K562 (cell line): ENCODE data around the gene GATAD2B. TPM values are rescaled to one million over a fixed set of nuclear protein-coding genes. Genes with fewer than 3 reads are reported as not detected.

Experiments used
- CBFA2T2 ChIP-seq: fragments of 450-650 bp; conservative IDR thresholded peaks from 2 replicates; pipeline ENCODE4 v1.6.1; 2017; ENCODE audit warnings: mild to moderate bottlenecking
- CBX3 ChIP-seq, 2 experiments: IDR thresholded peaks; 1 replicate in 1 of 2; 2 replicates in 1 of 2; pipeline ENCODE4 v1.6.1; 2012; ENCODE audit warnings: inconsistent platforms in 2 of 2, low read length in 2 of 2, borderline replicate concordance in 1 of 2, control low read depth in 1 of 2
- FOXJ2 ChIP-seq: fragments of 200-800 bp; sonication (Bioruptor generic); IDR thresholded peaks from 2 replicates; pipeline ENCODE4 v1.6.1; 2016; ENCODE audit warnings: missing genetic modification characterization, missing compliant biosample characterization
- GABPA ChIP-seq: fragments of 200-800 bp; sonication (Bioruptor generic); conservative IDR thresholded peaks from 2 replicates; pipeline ENCODE4 v1.6.1; 2016; ENCODE audit warnings: low read depth, missing genetic modification characterization, missing compliant biosample characterization
- IFI16 ChIP-seq: fragments of 250-450 bp; sonication (Bioruptor Pico); IDR thresholded peaks from 2 replicates; pipeline ENCODE4 v2.1.2; 2022; ENCODE audit warnings: mild to moderate bottlenecking, inconsistent platforms
- ILF3 ChIP-seq: fragments of 450-650 bp; IDR thresholded peaks from 2 replicates; pipeline ENCODE4 v1.6.1; 2018; ENCODE audit warnings: antibody characterized with exemption, mild to moderate bottlenecking, moderate library complexity, borderline replicate concordance
- MTA1 ChIP-seq: fragments of 450-650 bp; IDR thresholded peaks from 2 replicates; pipeline ENCODE4 v1.6.1; 2017; ENCODE audit warnings: borderline replicate concordance
- MTA2 ChIP-seq: fragments of 450-650 bp; IDR thresholded peaks from 2 replicates; pipeline ENCODE4 v1.6.1; 2016; ENCODE audit warnings: low read depth
- NEUROD1 ChIP-seq: fragments of 150-350 bp; IDR thresholded peaks from 2 replicates; pipeline ENCODE4 v1.6.1; 2014; ENCODE audit warnings: borderline replicate concordance, low read length, low read depth; ENCODE audit not compliant: partially characterized antibody
- PHB ChIP-seq: fragments of 250-450 bp; sonication (Bioruptor Pico); IDR thresholded peaks from 2 replicates; pipeline ENCODE4 v1.5.0; 2021
- TAF1 ChIP-seq: IDR thresholded peaks from 2 replicates; pipeline ENCODE4 v1.6.1; 2011; ENCODE audit warnings: mild to moderate bottlenecking, low read length, moderate library complexity; ENCODE audit not compliant: insufficient read depth, control insufficient read depth, severe bottlenecking; ENCODE audit errors: extremely low read depth
- ZNF232 ChIP-seq: sonication (generic); formaldehyde crosslinking; IDR thresholded peaks from 2 replicates; pipeline ENCODE4 v1.8.0; 2022; ENCODE audit warnings: mild to moderate bottlenecking, missing genetic modification reagents
- ZNF318 ChIP-seq, 2 experiments: fragments of 450-650 bp; IDR thresholded peaks; 2 replicates each; pipeline ENCODE4 v1.6.1; 2016; ENCODE audit warnings: mild to moderate bottlenecking in 2 of 2, borderline replicate concordance in 1 of 2, low read depth in 1 of 2, moderate library complexity in 1 of 2
- ZNF589 ChIP-seq: fragments of 200-800 bp; sonication (Bioruptor generic); IDR thresholded peaks from 2 replicates; pipeline ENCODE4 v1.6.1; 2016; ENCODE audit warnings: low read depth, missing genetic modification characterization, missing compliant biosample characterization
- ZNF696 ChIP-seq: fragments of 250-450 bp; sonication (Bioruptor Pico); conservative IDR thresholded peaks from 2 replicates; pipeline ENCODE4 v1.4.0; 2020; ENCODE audit warnings: mild to moderate bottlenecking, moderate library complexity
- polyA plus RNA-seq, 8 experiments: library from polyadenylated mRNA; depleted of rRNA in 4 of 8; stranded (reverse) in 5 of 8; unstranded in 3 of 8; fragments of >200 nt; fragmentation: Nextera tagmentation in 2 of 8; fragmentation: Illumina TruSeq in 1 of 8; extraction: Ambion mirVana in 2 of 8; extraction: Trizol in 1 of 8; gene quantifications; 2 replicates each; pipeline versions ENCODE4 v1.2.1 to v1.2.3, GENCODE V29; 2011 to 2014; ENCODE audit warnings: inconsistent platforms in 1 of 8, missing spikeins in 1 of 8
- total RNA-seq, 7 experiments: library from RNA; depleted of rRNA in 6 of 7; stranded (reverse); fragments of >200 nt in 6 of 7; fragmentation: Illumina TruSeq in 2 of 7; extraction: Trizol in 2 of 7; gene quantifications; 2 replicates each; pipeline versions ENCODE4 v1.2.1 to v1.2.3, GENCODE V29; 2011 to 2021; ENCODE audit warnings: low replicate concordance in 1 of 7
- TF ChIP-seq, protein P1 (sequence below), 2 experiments: fragments of 450-650 bp in 1 of 2; sonication (generic) in 1 of 2; formaldehyde crosslinking; conservative IDR thresholded peaks; 2 replicates each; pipeline versions ENCODE4 v1.4.0 to v1.8.1; 2020 to 2022; ENCODE audit warnings: mild to moderate bottlenecking in 1 of 2, missing genetic modification reagents in 1 of 2

Gene GATAD2B
- total and polyA plus RNA-seq, 9 of the 15 experiments (the other 6 are each of a cell fraction or from before 2014, with no cell fraction given), result 1.5 to 40.2 (median 4.9) TPM

- no peak for TF ChIP-seq ZNF318 (IDR thresholded peaks at IDR 0.05; ENCODE audit: borderline replicate concordance in 1 of 2, low read depth in 1 of 2)
- TF ChIP-seq FOXJ2, result peak; percentile 82; the same call in 1 of the 2 replicates
- TF ChIP-seq ZNF696 (CRISPR knock-in tag), result no peak
- peak; percentile 90 for TF ChIP-seq GABPA
- no peak for TF ChIP-seq IFI16
- TF ChIP-seq ZNF589, result peak; percentile 3; the same call in 1 of the 2 replicates
- peak; percentile 62; the same call in 1 of the 2 replicates for TF ChIP-seq CBFA2T2
- peak; percentile 78 for TF ChIP-seq TAF1
- peak in 1 of 2 experiments; percentile 79; a peak in 1 of 3 replicates for TF ChIP-seq CBX3 (IDR thresholded peaks at IDR 0.05; ENCODE audit: borderline replicate concordance in 1 of 2, low read length in 2 of 2)
- peak; percentile 87 for TF ChIP-seq NEUROD1
- TF ChIP-seq ZNF232 (CRISPR knock-in tag), result peak; percentile 88; the same call in 1 of the 2 replicates
- no peak for TF ChIP-seq PHB
- no peak; the same call in 1 of the 2 replicates for TF ChIP-seq MTA2
- TF ChIP-seq, protein P1, sequence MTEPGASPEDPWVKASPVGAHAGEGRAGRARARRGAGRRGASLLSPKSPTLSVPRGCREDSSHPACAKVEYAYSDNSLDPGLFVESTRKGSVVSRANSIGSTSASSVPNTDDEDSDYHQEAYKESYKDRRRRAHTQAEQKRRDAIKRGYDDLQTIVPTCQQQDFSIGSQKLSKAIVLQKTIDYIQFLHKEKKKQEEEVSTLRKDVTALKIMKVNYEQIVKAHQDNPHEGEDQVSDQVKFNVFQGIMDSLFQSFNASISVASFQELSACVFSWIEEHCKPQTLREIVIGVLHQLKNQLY (CRISPR knock-in tag; conservative IDR thresholded peaks at IDR 0.05), result 0 out of 4 replicates have a peak, but pooled peaks of 1 of the 2 experiments have one; percentile 19
- no peak for TF ChIP-seq MTA1
- TF ChIP-seq ILF3, result no peak
These were observed 44.6 kb upstream of the GATAD2B start, which contains the start of gene CREB3L4 (continued) for GRCh38 chr1:153967107-153967999.
